Common myeloid progenitor, CD34-positive (primary cell): ENCODE results near the gene PADI4.
"Not testable (repeated sequence)": the region's sequence is repeated elsewhere in the genome, so short reads cannot be mapped to it uniquely, and the experiment has no call there.

Experiments
- CTCF ChIA-PET: fragments of 350-600 bp; sonication (Branson Sonifier 250); formaldehyde crosslinking; loops from one replicate; lab custom pipeline; 2021; ENCODE audit warnings: antibody characterized with exemption; lab: Charles Lee
- POLR2A ChIA-PET: fragments of 350-600 bp; sonication (Branson Sonifier 250); formaldehyde crosslinking; loops from one replicate; lab custom pipeline; 2021; ENCODE audit warnings: antibody characterized with exemption; lab: Charles Lee
- DNase-seq, 3 donors: peaks; one replicate each; pipeline versions ENCODE4 v3.0.0 to v3.0.0-alpha.2; 2013
- H3K27ac ChIP-seq, 2 experiments: 1 replicate in 1 of 2; 2 replicates in 1 of 2; pipeline ENCODE4 v1.7.0; 2013; ENCODE audit warnings: inconsistent platforms in 2 of 2, low read length in 2 of 2, mild to moderate bottlenecking in 2 of 2, low read depth in 1 of 2, moderate library complexity in 1 of 2; ENCODE audit not compliant: severe bottlenecking in 2 of 2, insufficient read depth in 1 of 2, poor library complexity in 1 of 2
- H3K27me3 ChIP-seq, 5 experiments: replicated peaks in 2 of 5; 1 replicate in 3 of 5; 2 replicates in 2 of 5; pipeline versions ENCODE4 v1.6.1 to v1.7.0; 2013; ENCODE audit warnings: low read length in 4 of 5, mild to moderate bottlenecking in 2 of 5, moderate library complexity in 2 of 5, inconsistent platforms in 1 of 5; ENCODE audit not compliant: insufficient read depth in 5 of 5, control insufficient read depth in 4 of 5
- H3K36me3 ChIP-seq, 4 experiments: 1 replicate in 2 of 4; 2 replicates in 2 of 4; pipeline versions ENCODE4 v1.6.1 to v1.7.0; 2013; ENCODE audit warnings: low read length in 3 of 4, control low read depth in 1 of 4, mild to moderate bottlenecking in 1 of 4; ENCODE audit not compliant: control insufficient read depth in 4 of 4, insufficient read depth in 4 of 4
- H3K4me1 ChIP-seq, 4 experiments: 1 replicate in 3 of 4; 2 replicates in 1 of 4; pipeline versions ENCODE4 v1.6.1 to v1.7.1; 2013; ENCODE audit warnings: low read length in 3 of 4, mild to moderate bottlenecking in 3 of 4, control low read depth in 1 of 4, inconsistent platforms in 1 of 4, moderate library complexity in 1 of 4; ENCODE audit not compliant: control insufficient read depth in 4 of 4, insufficient read depth in 4 of 4; ENCODE audit errors: control extremely low read depth in 1 of 4
- H3K4me3 ChIP-seq, 7 experiments: 1 replicate in 4 of 7; 2 replicates in 3 of 7; pipeline versions ENCODE4 v1.5.1 to v1.7.0; 2013; ENCODE audit warnings: mild to moderate bottlenecking in 7 of 7, low read length in 6 of 7, moderate library complexity in 6 of 7, inconsistent platforms in 2 of 7, low read depth in 2 of 7, control low read depth in 1 of 7; ENCODE audit not compliant: insufficient read depth in 4 of 7, control insufficient read depth in 1 of 7; ENCODE audit errors: extremely low read depth in 1 of 7
- H3K9me3 ChIP-seq, 5 experiments: 1 replicate in 4 of 5; 2 replicates in 1 of 5; pipeline versions ENCODE4 v1.6.1 to v1.7.1; 2013; ENCODE audit warnings: low read length in 4 of 5, mild to moderate bottlenecking in 2 of 5, inconsistent platforms in 1 of 5, low read depth in 1 of 5, moderate library complexity in 1 of 5; ENCODE audit not compliant: control insufficient read depth in 4 of 5, insufficient read depth in 2 of 5; ENCODE audit errors: control extremely low read depth in 1 of 5
- WGBS: methylation state at CpG from one replicate; pipeline ENCODE4 v1.1.5; 2013; ENCODE audit not compliant: insufficient coverage; 5-methylcytosine and 5-hydroxymethylcytosine counted together

PADI4 gene

GRCh38 chr1:17345506-17345905 lies 37.5 kb downstream of the PADI4 start:
- ChIA-PET CTCF (interaction anchor here (1.1 kb wide), 1 partner anchor 27 kb away, joined by 3 read pairs; the partner anchor contains the start of gene PADI6), POLR2A (interaction anchor here (0.5 kb wide), 1 partner anchor 20 kb away, joined by 3 read pairs; no protein-coding TSS in a partner anchor)
- H3K4me3 ChIP-seq, H3K9me3 ChIP-seq, H3K27ac ChIP-seq, H3K27me3 ChIP-seq, DNase-seq: not testable (repeated sequence)
- H3K36me3 ChIP-seq = peaks cover 0 to 14% (median 0%) of the 10 kb centered on the region in 4 experiments
- 100% methylated on average over 5 of the region's 5 CpGs for WGBS
- peaks cover 0 to 30% (median 15%) of the 10 kb centered on the region in 4 experiments for H3K4me1 ChIP-seq

DNA sequence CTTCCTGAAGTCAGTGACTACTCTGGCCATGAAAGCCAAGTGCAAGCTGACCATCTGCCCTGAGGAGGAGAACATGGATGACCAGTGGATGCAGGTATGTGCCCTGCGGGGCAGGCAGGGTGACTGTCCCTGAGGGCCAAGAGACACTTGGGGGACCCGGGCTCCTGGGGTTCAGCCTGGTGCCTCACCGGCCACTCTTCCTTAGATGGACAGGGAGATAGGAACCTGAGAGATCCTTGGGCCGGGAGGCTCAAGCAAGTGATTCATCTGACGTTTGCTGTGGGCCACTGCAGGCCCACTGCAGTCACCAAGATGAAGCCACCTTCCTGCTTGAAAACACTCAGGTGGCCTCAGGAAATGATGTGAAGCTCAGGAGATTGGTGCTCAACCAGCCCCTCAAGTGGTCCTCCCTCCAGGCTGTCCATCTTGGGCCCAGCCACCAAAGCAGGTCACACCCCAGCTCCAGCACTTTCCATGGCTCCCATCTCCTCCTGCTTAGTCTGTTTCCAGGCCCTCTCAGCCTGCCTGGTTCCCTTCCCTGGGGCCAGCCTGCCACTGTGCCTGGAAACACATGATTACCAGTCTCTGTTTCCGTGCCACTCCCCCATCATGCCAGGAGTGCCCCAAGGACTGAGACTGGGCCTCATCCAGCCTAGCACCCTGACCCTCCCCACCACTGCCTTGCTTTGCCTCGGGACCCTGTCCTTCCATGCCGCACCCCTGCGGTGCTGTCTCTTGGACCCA lies 38.2 kb downstream of the PADI4 start:
- Histone ChIP-seq H3K27ac (no peak overlapping the region), H3K36me3 (peaks cover 0 to 14% (median 0%) of the 10 kb centered on the region in 4 experiments), H3K27me3 (no peaks in the 10 kb centered on the region), H3K4me1 (peaks cover 0 to 33% (median 16%) of the 10 kb centered on the region in 4 experiments), H3K9me3 (peaks cover 0 to 6% (median 0%) of the 10 kb centered on the region in 5 experiments), H3K4me3 (no peak overlapping the region)
- ChIA-PET CTCF (interaction anchor here (1.1 kb wide), 2 partner anchors 10 to 26 kb away, joined by 3 to 4 read pairs; partner anchors contain the start of gene PADI6), POLR2A (interaction anchor here (0.5 kb wide), 1 partner anchor 19 kb away, joined by 3 read pairs; no protein-coding TSS in a partner anchor)
- 91% methylated on average over 8 of the region's 9 CpGs for WGBS
- no peak for DNase-seq

DNA sequence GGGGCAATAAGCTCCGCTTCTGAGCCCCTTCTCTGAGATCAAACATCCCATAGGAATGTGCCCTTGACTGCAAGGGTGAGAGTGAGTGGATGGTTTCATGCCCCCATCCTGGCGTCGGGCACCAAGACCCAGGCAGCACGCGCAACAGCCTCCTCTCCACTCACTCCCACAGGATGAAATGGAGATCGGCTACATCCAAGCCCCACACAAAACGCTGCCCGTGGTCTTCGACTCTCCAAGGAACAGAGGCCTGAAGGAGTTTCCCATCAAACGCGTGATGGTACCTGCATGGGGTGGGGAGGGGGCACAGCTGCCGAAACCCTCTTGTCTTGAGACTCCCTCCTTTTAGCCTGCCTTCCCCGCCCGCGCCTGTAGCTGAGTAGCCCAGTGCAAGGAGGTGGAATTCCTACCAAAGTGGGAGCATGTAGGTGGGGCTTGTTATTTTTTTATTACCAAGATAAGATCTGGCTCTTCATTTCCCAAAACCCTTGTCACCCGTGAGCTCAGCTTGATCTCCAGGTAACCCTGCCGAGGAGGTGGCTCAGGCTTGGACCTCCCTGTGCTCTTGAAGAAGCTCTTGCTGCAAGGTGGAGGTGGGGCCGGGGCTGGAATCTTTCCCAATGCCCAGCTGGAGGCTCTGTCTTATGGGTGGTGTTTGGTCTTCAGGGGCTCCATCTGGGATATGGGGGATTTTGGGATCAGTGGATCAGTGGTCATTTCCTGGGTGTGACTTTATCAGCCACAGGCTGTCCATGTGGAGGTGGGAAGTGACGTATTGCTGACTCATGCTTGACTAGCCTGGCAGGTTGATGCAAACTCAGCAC lies 40.0 kb downstream of the PADI4 start:
- Histone ChIP-seq H3K4me3 (no peak overlapping the region), H3K27ac (no peak overlapping the region), H3K4me1 (peaks cover 0 to 25% (median 12%) of the 10 kb centered on the region in 4 experiments), H3K36me3 (peaks cover 0 to 14% (median 0%) of the 10 kb centered on the region in 4 experiments), H3K9me3 (peaks cover 0 to 6% (median 0%) of the 10 kb centered on the region in 5 experiments), H3K27me3 (no peaks in the 10 kb centered on the region)
- ChIA-PET CTCF (interaction anchor here (1.1 kb wide), 1 partner anchor 12 kb away, joined by 5 read pairs; no protein-coding TSS in a partner anchor), POLR2A (no interaction called here)
- peak in 1 of 3 donors; percentile 39 for DNase-seq
- WGBS = 75% methylated on average over 4 of the region's 19 CpGs

GRCh38 chr1:17348593-17349234 lies 40.7 kb downstream of the PADI4 start:
- H3K4me3 ChIP-seq = no peak overlapping the region
- H3K36me3 ChIP-seq = peaks cover 0 to 14% (median 0%) of the 10 kb centered on the region in 4 experiments
- POLR2A ChIA-PET = no interaction called here
- CTCF ChIA-PET = interaction anchor here (1.1 kb wide), 1 partner anchor 13 kb away, joined by 5 read pairs; no protein-coding TSS in a partner anchor
- DNase-seq = no peak
- H3K4me1 ChIP-seq = peaks cover 0 to 25% (median 12%) of the 10 kb centered on the region in 4 experiments
- H3K27me3 ChIP-seq = no peaks in the 10 kb centered on the region
- no peak overlapping the region for H3K27ac ChIP-seq
- H3K9me3 ChIP-seq = peaks cover 0 to 6% (median 0%) of the 10 kb centered on the region in 5 experiments
- WGBS = 82% methylated on average over 7 of the region's 14 CpGs

GRCh38 chr1:17350083-17350482 lies 42.1 kb downstream of the PADI4 start:
- no peaks in the 10 kb centered on the region for H3K27me3 ChIP-seq
- peak; percentile 19 to 54 (median 48) for DNase-seq
- H3K9me3 ChIP-seq = peaks cover 0 to 3% (median 0%) of the 10 kb centered on the region in 5 experiments
- CTCF ChIA-PET = no interaction called here
- POLR2A ChIA-PET = no interaction called here
- peak overlapping the region in 1 of 7 experiments; percentile 35 for H3K4me3 ChIP-seq
- peaks cover 0 to 14% (median 0%) of the 10 kb centered on the region in 4 experiments for H3K36me3 ChIP-seq
- H3K4me1 ChIP-seq = peaks cover 0 to 29% (median 12%) of the 10 kb centered on the region in 4 experiments
- no peak overlapping the region for H3K27ac ChIP-seq
- WGBS = 16% methylated on average over 7 of the region's 8 CpGs

GRCh38 chr1:17350928-17351446 lies 43.0 kb downstream of the PADI4 start:
- no peak overlapping the region for H3K27ac ChIP-seq
- no peak for DNase-seq
- H3K36me3 ChIP-seq = peaks cover 0 to 10% (median 0%) of the 10 kb centered on the region in 4 experiments
- H3K9me3 ChIP-seq = no peaks in the 10 kb centered on the region
- WGBS = 100% methylated on average over 1 of the region's 7 CpGs
- H3K4me3 ChIP-seq = no peak overlapping the region
- H3K4me1 ChIP-seq = peaks cover 4 to 37% (median 19%) of the 10 kb centered on the region in 4 experiments
- ChIA-PET POLR2A (no interaction called here), CTCF (no interaction called here)
- H3K27me3 ChIP-seq = no peaks in the 10 kb centered on the region
